SU-DHL-6 (cell line): Measurements from ENCODE around the gene SCGB3A1.

Source experiments
- CTCF ChIP-seq: fragments of 200-600 bp; sonication (generic); IDR thresholded peaks from one replicate; pipeline ENCODE4 v1.5.1; 2017; ENCODE audit warnings: antibody characterized with exemption, mild to moderate bottlenecking, low read length, moderate library complexity; ENCODE audit not compliant: insufficient read depth, poor library complexity, severe bottlenecking
- EZH2phosphoT487 ChIP-seq: fragments of 200-600 bp; sonication (generic), shearing (Covaris generic); conservative IDR thresholded peaks from 2 replicates; pipeline ENCODE4 v1.6.1; 2018; ENCODE audit warnings: mild to moderate bottlenecking, antibody characterized with exemption, low read length, moderate library complexity, mixed read lengths

- TF ChIP-seq CTCF (no peak), EZH2phosphoT487 (no peak)
Measured at GRCh38 chr5:180609386-180609785, 18.1 kb upstream of the SCGB3A1 start.
